Trophoblast cell (in vitro differentiated cells and primary cell): ENCODE data around the gene SFTA2.

Source experiments
- DNase-seq, 2 donors: peaks; one replicate each; pipeline ENCODE4 v3.0.0-alpha.2; 2016
- H2AFZ ChIP-seq: 2 replicates; pipeline ENCODE4 v1.6.1; 2013; ENCODE audit warnings: low read length, moderate library complexity, mild to moderate bottlenecking; ENCODE audit not compliant: insufficient read depth, poor library complexity
- H2AK5ac ChIP-seq: 2 replicates; pipeline ENCODE4 v1.6.1; 2013; ENCODE audit warnings: mild to moderate bottlenecking, low read length
- H2BK120ac ChIP-seq: 2 replicates; pipeline ENCODE4 v1.6.1; 2013; ENCODE audit warnings: low read length, mild to moderate bottlenecking, moderate library complexity; ENCODE audit not compliant: insufficient read depth, poor library complexity
- H2BK12ac ChIP-seq: 2 replicates; pipeline ENCODE4 v1.6.1; 2013; ENCODE audit warnings: mild to moderate bottlenecking, low read length, moderate library complexity
- H2BK5ac ChIP-seq: 2 replicates; pipeline ENCODE4 v1.6.1; 2013; ENCODE audit warnings: low read length, low read depth, moderate library complexity, mild to moderate bottlenecking; ENCODE audit not compliant: poor library complexity
- H3K14ac ChIP-seq: 2 replicates; pipeline ENCODE4 v1.6.1; 2013; ENCODE audit warnings: mild to moderate bottlenecking, low read length
- H3K18ac ChIP-seq: 2 replicates; pipeline ENCODE4 v1.6.1; 2013; ENCODE audit warnings: mild to moderate bottlenecking, low read length
- H3K23ac ChIP-seq: 2 replicates; pipeline ENCODE4 v1.6.1; 2013; ENCODE audit warnings: low read length
- H3K27ac ChIP-seq: 2 replicates; pipeline ENCODE4 v1.5.1; 2013; ENCODE audit warnings: low read depth, mild to moderate bottlenecking, inconsistent platforms, low read length, moderate library complexity
- H3K27me3 ChIP-seq: 2 replicates; pipeline ENCODE4 v1.6.1; 2013; ENCODE audit warnings: inconsistent platforms, mild to moderate bottlenecking, low read length, moderate library complexity; ENCODE audit not compliant: insufficient read depth
- H3K36me3 ChIP-seq, 2 experiments: 1 replicate in 1 of 2; 2 replicates in 1 of 2; pipeline ENCODE4 v1.6.1; 2013; ENCODE audit warnings: low read length in 2 of 2, mild to moderate bottlenecking in 2 of 2, moderate library complexity in 1 of 2; ENCODE audit not compliant: insufficient read depth in 2 of 2, control insufficient read depth in 1 of 2
- H3K4ac ChIP-seq: 2 replicates; pipeline ENCODE4 v1.6.1; 2013; ENCODE audit warnings: low read depth, mild to moderate bottlenecking, low read length, moderate library complexity
- H3K4me1 ChIP-seq, 2 experiments: 1 replicate in 1 of 2; 2 replicates in 1 of 2; pipeline ENCODE4 v1.6.1; 2013; ENCODE audit warnings: low read length in 2 of 2, mild to moderate bottlenecking in 2 of 2, moderate library complexity in 1 of 2; ENCODE audit not compliant: insufficient read depth in 2 of 2, control insufficient read depth in 1 of 2
- H3K4me2 ChIP-seq: 2 replicates; pipeline ENCODE4 v1.6.1; 2013; ENCODE audit warnings: inconsistent platforms, mild to moderate bottlenecking, low read length, moderate library complexity
- H3K4me3 ChIP-seq: 2 replicates; pipeline ENCODE4 v1.5.1; 2013; ENCODE audit warnings: mild to moderate bottlenecking, low read depth, low read length, inconsistent platforms
- H3K79me1 ChIP-seq: one replicate; pipeline ENCODE4 v1.6.1; 2013; ENCODE audit warnings: low read length
- H3K79me2 ChIP-seq: 2 replicates; pipeline ENCODE4 v1.6.1; 2013; ENCODE audit warnings: low read length, mild to moderate bottlenecking; ENCODE audit not compliant: control insufficient read depth, insufficient read depth, poor library complexity
- H3K9ac ChIP-seq: 2 replicates; pipeline ENCODE4 v1.6.1; 2013; ENCODE audit warnings: mild to moderate bottlenecking, low read length
- H3K9me3 ChIP-seq: 2 replicates; pipeline ENCODE4 v1.6.1; 2013; ENCODE audit warnings: low read depth, mild to moderate bottlenecking, control low read depth, inconsistent platforms, low read length; ENCODE audit not compliant: insufficient read depth
- H4K12ac ChIP-seq: 2 replicates; pipeline ENCODE4 v1.6.1; 2013; ENCODE audit warnings: low read depth, mild to moderate bottlenecking, low read length, moderate library complexity
- H4K8ac ChIP-seq: 2 replicates; pipeline ENCODE4 v1.6.1; 2013; ENCODE audit warnings: low read depth, mild to moderate bottlenecking, low read length, moderate library complexity
- H4K91ac ChIP-seq: one replicate; pipeline ENCODE4 v1.6.1; 2013; ENCODE audit warnings: low read depth, mild to moderate bottlenecking, low read length, moderate library complexity
- WGBS: extraction: QIAGEN DNeasy Blood & Tissue Kit; methylation state at CpG from one replicate; pipeline ENCODE4 v1.1.7; 2013; ENCODE audit warnings: missing lambda C conversion rate; ENCODE audit not compliant: insufficient read length, insufficient coverage; ENCODE audit errors: extremely low coverage; 5-methylcytosine and 5-hydroxymethylcytosine counted together

SFTA2 gene

DNA sequence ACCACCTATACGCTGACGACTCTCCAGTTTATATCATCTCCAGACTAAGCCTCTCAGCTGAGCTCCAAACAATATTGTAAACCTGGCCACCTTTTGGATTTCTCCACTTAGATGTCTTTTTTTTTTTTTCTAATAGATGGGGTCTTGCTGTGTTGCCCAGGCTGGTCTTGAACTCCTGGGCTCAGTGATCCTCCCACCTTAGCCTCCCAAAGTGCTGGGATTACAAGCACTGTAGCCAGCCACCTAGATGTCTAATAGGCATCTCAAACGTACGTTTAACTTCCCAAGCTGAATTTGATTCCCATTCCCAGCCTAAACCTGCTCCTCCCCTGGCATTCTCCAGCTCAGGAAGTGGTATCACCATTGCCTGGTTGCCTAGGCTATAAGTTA, 42.5 kb downstream of the SFTA2 start:
- Histone ChIP-seq H3K14ac (no peak overlapping the region), H3K18ac (no peak overlapping the region), H3K36me3 (peaks cover 57 to 60% of the 10 kb centered on the region in 2 experiments), H2BK12ac (no peak overlapping the region), H2AFZ (no peak overlapping the region), H3K4me3 (no peak overlapping the region), H4K91ac (no peak overlapping the region), H3K4ac (no peak overlapping the region), H4K8ac (no peak overlapping the region), H3K9me3 (no peaks in the 10 kb centered on the region), H3K79me1 (peaks cover 19% of the 10 kb centered on the region), H3K79me2 (peaks cover 23% of the 10 kb centered on the region), H3K27me3 (no peaks in the 10 kb centered on the region), H3K4me2 (no peak overlapping the region), H3K9ac (no peak overlapping the region), H3K27ac (no peak overlapping the region), H2BK120ac (no peak overlapping the region), H3K4me1 (peaks cover 9 to 16% of the 10 kb centered on the region in 2 experiments), H2BK5ac (no peak overlapping the region), H4K12ac (no peak overlapping the region), H3K23ac (no peak overlapping the region), H2AK5ac (no peak overlapping the region)
- WGBS: no CpG with 5 or more reads among the region's 4 CpGs
- no peak for DNase-seq

DNA sequence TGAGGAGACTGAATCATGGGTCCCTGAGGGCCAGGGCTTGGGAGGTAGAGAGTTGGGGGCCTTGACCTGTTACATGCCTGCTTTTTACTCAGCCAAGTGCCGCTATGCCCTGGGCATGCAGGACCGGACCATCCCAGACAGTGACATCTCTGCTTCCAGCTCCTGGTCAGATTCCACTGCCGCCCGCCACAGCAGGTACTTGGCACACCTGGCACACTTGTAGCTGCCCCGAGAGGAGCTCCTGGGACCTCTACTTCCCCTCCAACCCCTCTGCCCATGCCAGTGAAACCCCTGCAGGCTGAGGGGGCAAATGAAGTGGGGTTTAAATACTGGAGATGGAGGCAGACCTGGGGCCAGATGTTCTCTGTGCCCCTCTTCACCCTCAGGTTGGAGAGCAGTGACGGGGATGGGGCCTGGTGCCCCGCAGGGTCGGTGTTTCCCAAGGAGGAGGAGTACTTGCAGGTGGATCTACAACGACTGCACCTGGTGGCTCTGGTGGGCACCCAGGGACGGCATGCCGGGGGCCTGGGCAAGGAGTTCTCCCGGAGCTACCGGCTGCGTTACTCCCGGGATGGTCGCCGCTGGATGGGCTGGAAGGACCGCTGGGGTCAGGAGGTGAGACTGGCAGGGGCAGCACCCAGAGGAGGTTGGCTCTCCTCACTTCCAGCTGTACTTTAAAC, 43.0 kb downstream of the SFTA2 start:
- Histone ChIP-seq H3K4me3 (no peak overlapping the region), H3K9me3 (no peaks in the 10 kb centered on the region), H3K27ac (no peak overlapping the region), H2BK120ac (no peak overlapping the region), H3K79me2 (peaks cover 23% of the 10 kb centered on the region), H2BK5ac (no peak overlapping the region), H3K18ac (peak overlapping the region; percentile 7), H3K9ac (no peak overlapping the region), H2BK12ac (no peak overlapping the region), H3K36me3 (peaks cover 53 to 55% of the 10 kb centered on the region in 2 experiments), H3K27me3 (no peaks in the 10 kb centered on the region), H3K23ac (no peak overlapping the region), H4K91ac (no peak overlapping the region), H3K79me1 (peaks cover 23% of the 10 kb centered on the region), H3K4me2 (no peak overlapping the region), H4K12ac (no peak overlapping the region), H3K14ac (no peak overlapping the region), H2AK5ac (no peak overlapping the region), H3K4ac (peak overlapping the region; percentile 2), H4K8ac (no peak overlapping the region), H2AFZ (no peak overlapping the region), H3K4me1 (peaks cover 9 to 16% of the 10 kb centered on the region in 2 experiments)
- no peak for DNase-seq
- no CpG with 5 or more reads among the region's 18 CpGs for WGBS

DNA sequence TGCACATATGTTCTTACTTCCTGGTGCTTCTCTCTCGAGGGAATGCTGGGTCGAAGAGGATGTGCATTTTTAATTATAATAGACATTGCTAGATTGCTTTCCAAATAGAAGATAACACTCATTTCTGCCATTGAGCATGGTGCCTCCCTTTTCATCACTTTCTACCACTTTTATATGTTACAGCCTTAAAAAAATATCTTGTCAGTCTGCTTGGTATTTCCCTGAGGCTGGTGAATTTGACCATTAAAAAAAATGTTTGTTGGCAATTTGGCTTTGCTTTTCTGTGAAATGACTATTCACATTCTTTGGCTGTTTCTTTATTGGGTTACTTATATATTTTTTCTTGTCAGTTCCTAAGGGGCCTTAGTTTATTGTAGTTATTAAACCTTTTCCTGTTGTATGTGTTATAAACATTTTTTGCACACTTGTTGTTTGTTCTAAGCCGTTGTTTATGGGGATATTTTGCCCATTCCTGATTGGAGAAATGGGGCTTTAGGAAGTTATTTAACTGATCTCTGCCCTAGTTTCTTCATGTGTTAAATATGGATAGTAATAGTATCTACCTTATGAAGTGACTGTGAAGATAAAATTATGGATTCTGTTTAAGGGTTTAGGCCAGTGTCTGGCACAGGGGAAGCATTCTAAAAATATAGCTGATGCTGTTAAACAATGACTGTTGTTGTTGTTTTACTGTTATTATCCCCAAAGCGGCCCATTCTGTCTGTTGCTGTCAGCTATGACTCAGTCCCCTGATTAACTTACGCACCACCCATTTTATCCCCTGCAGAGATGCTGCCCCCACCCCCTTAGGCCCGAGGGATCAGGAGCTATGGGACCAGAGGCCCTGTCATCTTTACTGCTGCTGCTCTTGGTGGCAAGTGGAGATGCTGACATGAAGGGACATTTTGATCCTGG, 43.8 kb downstream of the SFTA2 start:
- no peaks in the 10 kb centered on the region for H3K9me3 ChIP-seq
- WGBS: no CpG with 5 or more reads among the region's 6 CpGs
- no peak overlapping the region for H3K4me3 ChIP-seq
- H3K18ac ChIP-seq: no peak overlapping the region
- DNase-seq: no peak
- no peak overlapping the region for H4K12ac ChIP-seq
- no peak overlapping the region for H3K23ac ChIP-seq
- H3K79me1 ChIP-seq: peaks cover 30% of the 10 kb centered on the region
- no peak overlapping the region for H2AFZ ChIP-seq
- H2BK120ac ChIP-seq: no peak overlapping the region
- H3K27ac ChIP-seq: no peak overlapping the region
- H3K79me2 ChIP-seq: peaks cover 30% of the 10 kb centered on the region
- peaks cover 45 to 47% of the 10 kb centered on the region in 2 experiments for H3K36me3 ChIP-seq
- H2AK5ac ChIP-seq: no peak overlapping the region
- no peak overlapping the region for H3K4me2 ChIP-seq
- H3K4me1 ChIP-seq: peaks cover 14 to 23% of the 10 kb centered on the region in 2 experiments
- H3K4ac ChIP-seq: peak overlapping the region; percentile 52
- H3K27me3 ChIP-seq: no peaks in the 10 kb centered on the region
- H3K9ac ChIP-seq: no peak overlapping the region
- H3K14ac ChIP-seq: no peak overlapping the region
- no peak overlapping the region for H4K8ac ChIP-seq
- no peak overlapping the region for H2BK5ac ChIP-seq
- no peak overlapping the region for H4K91ac ChIP-seq
- no peak overlapping the region for H2BK12ac ChIP-seq

DNA sequence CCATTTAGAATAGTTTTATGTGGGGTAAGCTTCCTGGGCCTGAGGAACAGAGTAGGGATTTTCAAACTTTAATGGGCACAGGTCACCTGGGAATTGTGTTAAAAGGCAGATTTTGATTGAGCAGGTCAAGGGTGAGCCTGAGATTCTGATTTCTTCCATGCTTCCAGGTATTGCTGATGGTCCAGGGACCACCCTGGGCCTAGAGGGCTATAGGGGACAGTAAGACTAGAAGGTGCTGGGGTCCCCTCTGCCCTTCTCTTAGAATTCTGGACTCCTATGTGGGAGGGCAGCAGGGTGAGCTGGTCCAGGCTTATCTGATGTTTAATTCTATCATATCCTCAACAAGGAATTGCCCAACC, 45.1 kb downstream of the SFTA2 start:
- Histone ChIP-seq H3K4ac (peak overlapping the region; percentile 64), H2BK120ac (no peak overlapping the region), H3K27me3 (no peaks in the 10 kb centered on the region), H4K12ac (no peak overlapping the region), H3K14ac (no peak overlapping the region), H4K91ac (no peak overlapping the region), H3K9me3 (no peaks in the 10 kb centered on the region), H3K4me1 (peaks cover 25 to 34% of the 10 kb centered on the region in 2 experiments), H4K8ac (no peak overlapping the region), H2BK5ac (no peak overlapping the region), H3K4me2 (peak overlapping the region; percentile 59), H2AK5ac (no peak overlapping the region), H3K27ac (no peak overlapping the region), H3K4me3 (no peak overlapping the region), H3K79me2 (peaks cover 30% of the 10 kb centered on the region), H2BK12ac (no peak overlapping the region), H3K36me3 (peaks cover 35% of the 10 kb centered on the region in 2 experiments), H3K79me1 (peaks cover 42% of the 10 kb centered on the region), H2AFZ (no peak overlapping the region), H3K9ac (no peak overlapping the region), H3K23ac (no peak overlapping the region), H3K18ac (no peak overlapping the region)
- DNase-seq: no peak
